ENCODE results near the gene LPAR1.
"Not testable (repeated sequence)": the region's sequence is repeated elsewhere in the genome, so short reads cannot be mapped to it uniquely, and the experiment has no call there.

Gene LPAR1

GRCh38 chr9:111038331-111039230 lies at the start of gene LPAR1:
Gene LPAR1 (minus strand): TSS chr9:111038470. CDS start chr9:110972117, 66,353 bp downstream.
- DNase-seq (ENCODE audit: low read depth) = peak; percentile 56

GRCh38 chr9:111078391-111079038 lies 40.2 kb upstream of the LPAR1 start:
- no peak for DNase-seq (ENCODE audit: low read depth)

GRCh38 chr9:111076519-111076918 lies 38.2 kb upstream of the LPAR1 start:
- no peak for DNase-seq (ENCODE audit: low read depth)

- DNase-seq (ENCODE audit: low read depth) = no peak
Observed at GRCh38 chr9:111076042-111076441, 37.8 kb upstream of the LPAR1 start.

GRCh38 chr9:111074395-111074794 lies 36.1 kb upstream of the LPAR1 start:
- DNase-seq (ENCODE audit: low read depth) = peak; percentile 66

GRCh38 chr9:111069183-111069582 lies 30.9 kb upstream of the LPAR1 start:
- DNase-seq (ENCODE audit: low read depth) = peak; percentile 48

- DNase-seq (ENCODE audit: low read depth) = no peak
Observed at GRCh38 chr9:111068771-111069170, 30.5 kb upstream of the LPAR1 start.

GRCh38 chr9:111068383-111068730 lies 30.1 kb upstream of the LPAR1 start:
- no peak for DNase-seq (ENCODE audit: low read depth)

- no peak for DNase-seq (ENCODE audit: low read depth)
Observed at GRCh38 chr9:111066468-111066867, 28.2 kb upstream of the LPAR1 start.

- DNase-seq (ENCODE audit: low read depth) = no peak
Observed at GRCh38 chr9:111065414-111065813, 27.1 kb upstream of the LPAR1 start.

GRCh38 chr9:111064160-111064837 lies 26.0 kb upstream of the LPAR1 start:
- DNase-seq (ENCODE audit: low read depth) = no peak

- no peak for DNase-seq (ENCODE audit: low read depth)
Observed at GRCh38 chr9:111063332-111063731, 25.1 kb upstream of the LPAR1 start.

- DNase-seq (ENCODE audit: low read depth) = no peak
Observed at GRCh38 chr9:111058166-111058565, 19.9 kb upstream of the LPAR1 start.

GRCh38 chr9:111056538-111056937 lies 18.3 kb upstream of the LPAR1 start:
- DNase-seq (ENCODE audit: low read depth) = no peak

- DNase-seq (ENCODE audit: low read depth) = peak; percentile 53
Observed at GRCh38 chr9:111052791-111053190, 14.5 kb upstream of the LPAR1 start.

GRCh38 chr9:111051400-111051799 lies 13.1 kb upstream of the LPAR1 start:
- DNase-seq (ENCODE audit: low read depth) = no peak

- peak; percentile 27 for DNase-seq (ENCODE audit: low read depth)
Observed at GRCh38 chr9:111050819-111051218, 12.5 kb upstream of the LPAR1 start.

- DNase-seq (ENCODE audit: low read depth) = not testable (repeated sequence)
Observed at GRCh38 chr9:111047287-111047686, 9.0 kb upstream of the LPAR1 start.

- DNase-seq (ENCODE audit: low read depth) = no peak
Observed at GRCh38 chr9:111041902-111042301, 3.6 kb upstream of the LPAR1 start.

GRCh38 chr9:111040494-111040893 lies 2.2 kb upstream of the LPAR1 start:
- no peak for DNase-seq (ENCODE audit: low read depth)

- DNase-seq (ENCODE audit: low read depth) = no peak
Observed at GRCh38 chr9:111039231-111039906, 1.1 kb upstream of the LPAR1 start.

GRCh38 chr9:111037708-111038330 lies 451 bp downstream of the LPAR1 start:
- DNase-seq (ENCODE audit: low read depth) = no peak
